ENCODE measurements around the gene BEST4. TPM values are rescaled to one million over a fixed set of nuclear protein-coding genes. Genes with fewer than 3 reads are reported as not detected.

Gene BEST4
- total and polyA plus RNA-seq, 2 donors (not counting 3 experiments of a cell fraction or from before 2014, with no cell fraction given) = 0.21 TPM; not detected in 1

DNA sequence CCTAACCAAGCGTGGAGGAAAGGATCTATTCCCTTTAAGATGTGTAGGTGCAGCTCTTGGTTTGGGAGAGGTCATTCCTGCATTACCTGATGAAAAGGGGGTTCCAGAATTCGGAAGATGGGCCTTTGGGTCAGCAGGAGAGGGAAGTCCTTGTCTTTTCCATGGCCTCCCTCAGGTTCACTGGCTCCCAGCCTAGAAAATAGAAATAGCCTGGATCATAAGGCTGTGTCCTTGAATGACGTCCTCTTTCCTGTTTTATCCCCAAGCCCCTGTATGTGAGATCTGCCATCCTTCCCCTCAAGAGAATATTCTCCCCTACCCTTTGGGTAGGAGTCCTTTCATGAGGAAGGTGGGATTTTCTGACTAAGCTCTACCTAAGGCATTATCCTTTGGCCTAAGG, 27.1 kb downstream of the BEST4 start:
- no peak for FAIRE-seq
- Histone ChIP-seq H2AFZ (ENCODE audit: low read depth, low read length) (no peak overlapping the region), H3K9me3 (replicated peaks; ENCODE audit: control insufficient read depth, insufficient read depth, low read length) (no peaks in the 10 kb centered on the region), H3K27ac (ENCODE audit: insufficient read depth, low read depth, low read length) (no peak overlapping the region), H3K9me1 (replicated peaks; ENCODE audit: control insufficient read depth, extremely low read depth, insufficient read depth, low read length) (no peaks in the 10 kb centered on the region), H3K4me3 (replicated peaks in 1 of 3; ENCODE audit: insufficient read depth in 1 of 3, low read depth in 1 of 3, low read length in 3 of 3) (no peak overlapping the region), H3K27me3 (ENCODE audit: control insufficient read depth in 2 of 2, insufficient read depth in 2 of 2, low read length in 2 of 2) (no peaks in the 10 kb centered on the region), H3K9ac (replicated peaks; ENCODE audit: extremely low read depth, insufficient read depth, low read length) (no peak overlapping the region), H3K4me2 (ENCODE audit: insufficient read depth, low read length) (no peak overlapping the region), H3K4me1 (ENCODE audit: control insufficient read depth, extremely low read depth, insufficient read depth, low read length) (peaks cover 12% of the 10 kb centered on the region), H3K36me3 (ENCODE audit: control insufficient read depth in 2 of 2, extremely low read depth in 1 of 2, insufficient read depth in 2 of 2, low read length in 2 of 2) (peaks cover 18 to 22% of the 10 kb centered on the region in 2 experiments), H3K79me2 (ENCODE audit: control insufficient read depth, insufficient read depth, low read length) (no peaks in the 10 kb centered on the region), H4K20me1 (replicated peaks; ENCODE audit: control insufficient read depth, extremely low read depth, insufficient read depth, low read length) (no peaks in the 10 kb centered on the region)
- DNase-seq (ENCODE audit: low read depth, low spot score) = no peak
- CTCF ChIA-PET = no interaction called here
- POLR2A ChIA-PET = no interaction called here
- no peak for TF ChIP-seq FOS (IDR thresholded peaks at IDR 0.05; ENCODE audit: borderline replicate concordance, insufficient read depth, low read length)
- no peak for TF ChIP-seq EZH2 (IDR thresholded peaks at IDR 0.05; ENCODE audit: borderline replicate concordance, low read depth, low read length, severe bottlenecking)
- TF ChIP-seq POLR2AphosphoS5 (IDR thresholded peaks at IDR 0.05; ENCODE audit: insufficient read depth, low read depth, low read length) = no peak
- BruUV-seq (replicated peaks) = no TSS peak
- dilution Hi-C loops (cut with MboI; ENCODE audit: extremely low pct_ligation_motif_present, low sequenced_read_pairs) (no loop called here), intact Hi-C loops (cut with micrococcal nuclease) (no loop called here)

DNA sequence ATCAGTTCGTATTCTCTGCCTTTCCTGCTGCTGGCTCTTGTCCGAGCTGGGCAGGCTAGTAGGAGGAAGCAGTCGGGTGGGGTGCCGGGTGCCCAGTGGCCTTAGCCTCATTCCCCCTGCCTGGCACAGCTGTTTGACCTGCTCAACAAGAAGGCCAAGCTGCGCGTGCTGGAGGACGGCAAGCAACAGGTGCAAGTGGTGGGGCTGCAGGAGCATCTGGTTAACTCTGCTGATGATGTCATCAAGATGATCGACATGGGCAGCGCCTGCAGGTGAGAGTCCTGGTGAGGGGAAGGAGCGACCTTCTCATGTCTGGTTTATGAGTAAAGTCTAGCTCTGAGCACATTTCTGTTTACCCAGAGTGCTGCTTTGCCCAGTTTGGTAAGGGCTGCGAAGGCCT, 28.9 kb downstream of the BEST4 start:
- dilution Hi-C loops (cut with MboI; ENCODE audit: extremely low pct_ligation_motif_present, low sequenced_read_pairs) (no loop called here), intact Hi-C loops (cut with micrococcal nuclease) (no loop called here)
- no TSS peak for BruUV-seq (replicated peaks)
- H3K79me2 ChIP-seq (ENCODE audit: control insufficient read depth, insufficient read depth, low read length) = no peaks in the 10 kb centered on the region
- no peak overlapping the region for H3K4me2 ChIP-seq (ENCODE audit: insufficient read depth, low read length)
- H3K9ac ChIP-seq (replicated peaks; ENCODE audit: extremely low read depth, insufficient read depth, low read length) = no peak overlapping the region
- TF ChIP-seq POLR2A (IDR thresholded peaks at IDR 0.05; ENCODE audit: low read depth, low read length) (no peak), JUN (IDR thresholded peaks at IDR 0.05; ENCODE audit: borderline replicate concordance, insufficient read depth, insufficient read length, low read depth) (no peak)
- no peaks in the 10 kb centered on the region for H3K27me3 ChIP-seq (ENCODE audit: control insufficient read depth in 2 of 2, insufficient read depth in 2 of 2, low read length in 2 of 2)
- H3K4me1 ChIP-seq (ENCODE audit: control insufficient read depth, extremely low read depth, insufficient read depth, low read length) = peaks cover 12% of the 10 kb centered on the region
- FAIRE-seq (no peak), DNase-seq (ENCODE audit: low read depth, low spot score) (no peak)
- H2AFZ ChIP-seq (ENCODE audit: low read depth, low read length) = no peak overlapping the region
- no peak overlapping the region for H3K4me3 ChIP-seq (replicated peaks in 1 of 3; ENCODE audit: insufficient read depth in 1 of 3, low read depth in 1 of 3, low read length in 3 of 3)
- H3K9me3 ChIP-seq (replicated peaks; ENCODE audit: control insufficient read depth, insufficient read depth, low read length) = no peaks in the 10 kb centered on the region
- ChIA-PET CTCF (no interaction called here), POLR2A (no interaction called here)
- peaks cover 18 to 26% of the 10 kb centered on the region in 2 experiments for H3K36me3 ChIP-seq (ENCODE audit: control insufficient read depth in 2 of 2, extremely low read depth in 1 of 2, insufficient read depth in 2 of 2, low read length in 2 of 2)
- no peak overlapping the region for H3K27ac ChIP-seq (ENCODE audit: insufficient read depth, low read depth, low read length)
- no peaks in the 10 kb centered on the region for H3K9me1 ChIP-seq (replicated peaks; ENCODE audit: control insufficient read depth, extremely low read depth, insufficient read depth, low read length)
- no peaks in the 10 kb centered on the region for H4K20me1 ChIP-seq (replicated peaks; ENCODE audit: control insufficient read depth, extremely low read depth, insufficient read depth, low read length)

Data from endothelial cell of umbilical vein (primary cell).